Tibial nerve (tissue), 3 donors: ENCODE results near the gene PIGZ.

Experiments used
- POLR2A ChIP-seq, 2 donors: fragments of 450-650 bp; IDR thresholded peaks; one replicate each; pipeline ENCODE4 v1.6.1; 2017; ENCODE audit warnings: antibody characterized with exemption in 2 of 2, mild to moderate bottlenecking in 2 of 2, moderate library complexity in 2 of 2
- TF ChIP-seq, protein P1 (sequence below), 5 experiments: fragments of 200-600 bp in 3 of 5; fragments of 450-650 bp in 2 of 5; sonication (generic) in 3 of 5; IDR thresholded peaks; one replicate each; pipeline ENCODE4 v1.5.1; 2016 to 2019; ENCODE audit warnings: antibody characterized with exemption in 5 of 5, mild to moderate bottlenecking in 3 of 5, moderate library complexity in 2 of 5

DNA sequence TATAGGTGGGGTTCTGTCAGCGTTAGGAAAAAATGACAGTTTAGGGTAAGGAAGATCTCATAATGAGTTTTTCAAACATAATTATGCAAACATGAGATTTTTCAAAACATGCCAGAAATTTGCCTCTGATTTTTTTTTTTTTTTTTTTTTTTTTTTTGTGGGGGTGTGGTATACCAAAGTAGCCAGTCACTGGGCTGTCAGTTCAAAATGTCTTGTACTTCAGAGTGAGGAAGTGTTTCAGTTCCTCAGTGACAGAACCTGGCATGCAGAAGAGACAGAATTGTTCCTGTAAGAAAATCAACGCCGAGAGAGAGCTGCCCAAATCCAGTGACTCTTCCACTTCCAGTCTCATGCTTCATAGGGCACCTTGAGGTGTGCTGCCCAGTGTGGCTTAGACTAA, 36.0 kb downstream of the PIGZ start:
- TF ChIP-seq, protein P1, sequence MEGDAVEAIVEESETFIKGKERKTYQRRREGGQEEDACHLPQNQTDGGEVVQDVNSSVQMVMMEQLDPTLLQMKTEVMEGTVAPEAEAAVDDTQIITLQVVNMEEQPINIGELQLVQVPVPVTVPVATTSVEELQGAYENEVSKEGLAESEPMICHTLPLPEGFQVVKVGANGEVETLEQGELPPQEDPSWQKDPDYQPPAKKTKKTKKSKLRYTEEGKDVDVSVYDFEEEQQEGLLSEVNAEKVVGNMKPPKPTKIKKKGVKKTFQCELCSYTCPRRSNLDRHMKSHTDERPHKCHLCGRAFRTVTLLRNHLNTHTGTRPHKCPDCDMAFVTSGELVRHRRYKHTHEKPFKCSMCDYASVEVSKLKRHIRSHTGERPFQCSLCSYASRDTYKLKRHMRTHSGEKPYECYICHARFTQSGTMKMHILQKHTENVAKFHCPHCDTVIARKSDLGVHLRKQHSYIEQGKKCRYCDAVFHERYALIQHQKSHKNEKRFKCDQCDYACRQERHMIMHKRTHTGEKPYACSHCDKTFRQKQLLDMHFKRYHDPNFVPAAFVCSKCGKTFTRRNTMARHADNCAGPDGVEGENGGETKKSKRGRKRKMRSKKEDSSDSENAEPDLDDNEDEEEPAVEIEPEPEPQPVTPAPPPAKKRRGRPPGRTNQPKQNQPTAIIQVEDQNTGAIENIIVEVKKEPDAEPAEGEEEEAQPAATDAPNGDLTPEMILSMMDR (IDR thresholded peaks at IDR 0.05) = no peak
- TF ChIP-seq POLR2A (IDR thresholded peaks at IDR 0.05) = no peak
